Calu3 (cell line): ENCODE measurements around the gene PPP1R12A. TPM values are rescaled to one million over a fixed set of nuclear protein-coding genes. Genes with fewer than 3 reads are reported as not detected.
"Not testable (repeated sequence)": the region's sequence is repeated elsewhere in the genome, so short reads cannot be mapped to it uniquely, and the experiment has no call there.

Source experiments
- BruUV-seq: library from RNA; stranded (reverse); fragments of 400-500 nt; replicated peaks from 2 replicates; lab custom pipeline; 2021; lab: Mats Ljungman, UMichigan
- CTCF ChIA-PET: fragments of 300-600 bp; sonication (Branson Sonifier 250); formaldehyde crosslinking; loops from one replicate; lab custom pipeline; 2022; ENCODE audit warnings: antibody characterized with exemption; lab: Charles Lee
- DNase-seq: peaks from one replicate; pipeline ENCODE4 v3.0.0; 2022
- H3K27ac Mint-ChIP-seq: one replicate; pipeline ENCODE4 v1.8.0; 2022; ENCODE audit warnings: mixed read lengths; ENCODE audit not compliant: unreplicated experiment
- H3K27me3 Mint-ChIP-seq: one replicate; pipeline ENCODE4 v1.8.0; 2022; ENCODE audit warnings: mixed read lengths; ENCODE audit not compliant: unreplicated experiment
- H3K36me3 Mint-ChIP-seq: one replicate; pipeline ENCODE4 v1.8.0; 2022; ENCODE audit warnings: mild to moderate bottlenecking, moderate library complexity, mixed read lengths; ENCODE audit not compliant: insufficient read depth, unreplicated experiment
- H3K4me1 Mint-ChIP-seq: one replicate; pipeline ENCODE4 v1.8.0; 2022; ENCODE audit warnings: mild to moderate bottlenecking, low read depth, mixed read lengths; ENCODE audit not compliant: unreplicated experiment
- H3K4me3 Mint-ChIP-seq: one replicate; pipeline ENCODE4 v1.8.0; 2022; ENCODE audit warnings: mild to moderate bottlenecking, low read depth, moderate library complexity, mixed read lengths; ENCODE audit not compliant: unreplicated experiment
- H3K9me3 Mint-ChIP-seq: one replicate; pipeline ENCODE4 v1.8.0; 2022; ENCODE audit warnings: low read depth, mixed read lengths; ENCODE audit not compliant: unreplicated experiment
- CTCF ChIP-seq: fragments of 200-600 bp; IDR thresholded peaks from one replicate; pipeline ENCODE4 v1.8.0; 2022; ENCODE audit warnings: antibody characterized with exemption; ENCODE audit not compliant: unreplicated experiment
- intact Hi-C: fragments of 100-400 bp; cut with micrococcal nuclease; formaldehyde crosslinking; loops from one replicate; pipeline ENCODE4 v1.10.0; 2022; ENCODE audit not compliant: unreplicated experiment
- total RNA-seq: library from RNA; stranded (reverse); gene quantifications from 2 replicates; pipeline ENCODE4 v1.2.3, GENCODE V29; 2022

PPP1R12A gene
- total RNA-seq, 1 experiment from 2014 or later, result 97.4 TPM

DNA sequence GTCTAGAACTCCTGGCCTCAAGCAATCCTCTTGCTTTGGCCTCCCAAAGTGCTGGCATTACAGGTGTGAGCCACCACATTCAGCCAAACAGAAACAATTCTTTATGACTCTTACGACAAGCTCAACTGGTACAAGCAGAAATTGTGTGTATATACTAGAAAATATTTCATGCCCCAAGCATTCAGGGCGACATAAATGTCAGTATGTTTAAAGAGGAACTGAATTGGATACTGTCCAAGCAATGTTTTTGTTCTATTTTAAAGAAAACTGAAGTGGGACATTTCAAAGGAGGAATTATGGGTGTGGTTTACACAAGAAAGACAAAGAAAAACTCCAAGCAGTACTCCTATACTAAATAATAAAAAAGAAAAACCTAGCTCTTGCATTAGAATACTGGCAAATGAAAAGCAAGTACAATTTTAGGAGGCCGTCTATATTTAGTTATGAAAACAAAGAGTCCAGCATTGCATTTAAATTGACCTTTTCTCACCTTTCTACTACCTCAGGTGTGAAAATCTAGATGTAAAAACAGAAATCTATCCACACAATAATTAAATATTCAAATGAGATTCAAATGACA, 48.9 kb downstream of the PPP1R12A start:
- CTCF ChIA-PET, result interaction anchor here (0.7 to 1.0 kb wide), 3 partner anchors 9 to 301 kb away, joined by 4 to 5 read pairs (median 4); no protein-coding TSS in a partner anchor
- Mint-ChIP-seq H3K36me3 (no peaks in the 10 kb centered on the region), H3K4me3 (no peak overlapping the region), H3K27me3 (no peaks in the 10 kb centered on the region), H3K4me1 (peaks cover 44% of the 10 kb centered on the region), H3K27ac (no peak overlapping the region), H3K9me3 (no peaks in the 10 kb centered on the region)
- BruUV-seq, result no TSS peak
- intact Hi-C loops, result loop anchor here (2.0 to 10.0 kb wide), 4 partner anchors 49 to 481 kb away; partner anchors contain the start of gene PPP1R12A
- no peak for DNase-seq
- TF ChIP-seq CTCF, result no peak

DNA sequence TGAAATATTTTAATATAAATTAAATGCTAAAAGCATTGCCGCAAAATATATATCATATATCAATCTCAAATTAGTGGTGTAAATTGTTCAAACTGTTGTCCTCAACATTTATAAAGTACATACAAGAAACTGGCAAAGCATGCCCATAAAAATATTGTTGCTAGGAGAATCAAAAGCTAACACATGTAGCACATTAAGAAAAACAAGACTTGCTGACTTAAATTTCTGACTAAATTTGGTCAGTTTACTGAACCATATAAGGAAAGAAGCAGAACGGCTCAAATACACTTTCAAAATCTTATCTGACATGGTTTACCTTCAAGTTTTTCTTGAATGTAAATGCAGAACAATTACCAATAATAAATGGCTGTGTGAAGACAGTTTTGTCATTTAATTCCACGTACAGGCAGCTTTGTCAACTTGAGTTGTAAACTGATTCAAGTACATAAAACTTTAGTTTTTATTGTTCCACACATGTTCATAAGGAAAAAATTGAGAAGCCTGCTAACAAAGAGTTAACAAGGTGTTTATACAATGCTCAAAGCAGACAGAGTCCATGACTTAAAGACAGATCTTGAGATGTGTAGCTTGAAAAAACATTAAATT, 50.4 kb downstream of the PPP1R12A start:
- Mint-ChIP-seq H3K4me3 (no peak overlapping the region), H3K27me3 (no peaks in the 10 kb centered on the region), H3K36me3 (no peaks in the 10 kb centered on the region), H3K9me3 (no peaks in the 10 kb centered on the region), H3K4me1 (peaks cover 47% of the 10 kb centered on the region), H3K27ac (no peak overlapping the region)
- DNase-seq, result no peak
- BruUV-seq, result no TSS peak
- CTCF ChIA-PET, result no interaction called here
- intact Hi-C loops, result loop anchor here (10.0 kb wide), 2 partner anchors 100 to 480 kb away; no protein-coding TSS in a partner anchor
- no peak for TF ChIP-seq CTCF

DNA sequence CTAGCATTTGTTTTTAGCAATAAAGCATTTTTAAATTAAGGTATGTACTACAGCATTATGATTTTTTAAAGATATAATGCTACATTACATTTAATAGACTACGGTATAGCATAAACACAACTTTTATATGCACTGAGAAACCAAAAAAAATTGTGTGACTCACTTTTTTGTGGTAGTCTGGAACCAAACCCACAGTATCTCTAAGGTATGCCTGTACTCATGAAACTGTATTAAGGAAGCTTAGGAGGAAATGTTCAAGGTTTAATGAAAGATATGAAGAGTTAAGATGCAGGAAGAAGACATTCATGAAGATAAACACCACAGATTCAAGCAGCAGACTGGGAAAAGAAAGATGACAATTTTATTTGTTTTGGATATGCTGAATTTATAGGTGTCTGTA, 51.7 kb downstream of the PPP1R12A start:
- no peak overlapping the region for H3K27ac Mint-ChIP-seq
- no TSS peak for BruUV-seq
- DNase-seq, result no peak

GRCh38 chr12:79881351-79881750, 53.5 kb downstream of the PPP1R12A start:
- H3K4me3 Mint-ChIP-seq, result no peak overlapping the region
- no peak overlapping the region for H3K27ac Mint-ChIP-seq
- no TSS peak for BruUV-seq
- intact Hi-C loops, result loop anchor here (10.0 kb wide), 2 partner anchors 103 to 477 kb away; no protein-coding TSS in a partner anchor
- H3K27me3 Mint-ChIP-seq, result no peaks in the 10 kb centered on the region
- peaks cover 5% of the 10 kb centered on the region for H3K36me3 Mint-ChIP-seq
- peaks cover 26% of the 10 kb centered on the region for H3K4me1 Mint-ChIP-seq
- no peak for TF ChIP-seq CTCF
- H3K9me3 Mint-ChIP-seq, result no peaks in the 10 kb centered on the region
- DNase-seq, result no peak
- CTCF ChIA-PET, result interaction anchor here (0.6 kb wide), 1 partner anchor 8 kb away, joined by 3 read pairs; no protein-coding TSS in a partner anchor

More for the DNA sequence above, 51.7 kb downstream of the PPP1R12A start:
- Mint-ChIP-seq H3K4me3 (no peak overlapping the region), H3K27me3 (no peaks in the 10 kb centered on the region), H3K4me1 (peaks cover 38% of the 10 kb centered on the region), H3K36me3 (no peaks in the 10 kb centered on the region), H3K9me3 (no peaks in the 10 kb centered on the region)
- intact Hi-C loops, result loop anchor here (10.0 kb wide), 2 partner anchors 102 to 478 kb away; no protein-coding TSS in a partner anchor
- no peak for TF ChIP-seq CTCF
- CTCF ChIA-PET, result no interaction called here

DNA sequence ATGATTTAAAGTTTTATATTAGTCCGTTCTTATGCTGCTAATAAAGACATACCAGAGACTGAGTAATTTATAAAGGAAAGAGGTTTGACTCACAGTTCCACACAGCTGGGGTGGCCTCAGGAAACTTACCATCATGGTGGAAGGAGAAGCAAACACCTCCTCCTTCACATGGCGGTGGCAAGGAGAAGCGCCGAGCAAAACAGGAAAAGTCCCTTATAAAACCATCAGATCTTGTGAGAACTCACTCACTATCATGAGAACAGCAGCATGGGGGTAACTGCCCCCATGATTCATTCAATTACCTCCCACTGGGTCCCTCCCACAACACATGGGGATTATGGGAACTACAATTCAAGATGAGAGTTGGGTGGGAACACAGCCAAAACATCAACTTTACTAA, 56.4 kb downstream of the PPP1R12A start:
- H3K9me3 Mint-ChIP-seq, H3K4me3 Mint-ChIP-seq, BruUV-seq, H3K27ac Mint-ChIP-seq, H3K36me3 Mint-ChIP-seq, DNase-seq, intact Hi-C loops, H3K27me3 Mint-ChIP-seq: not testable (repeated sequence)
- H3K4me1 Mint-ChIP-seq, result peaks cover 22% of the 10 kb centered on the region
- CTCF ChIA-PET, result interaction anchor here (0.5 kb wide), 1 partner anchor 1109 kb away, joined by 3 read pairs; no protein-coding TSS in a partner anchor
